SH-SY5Y (cell line): ENCODE measurements around the gene PIGO.
A peak's percentile ranks its signal among the peaks of the same experiment; 100 is the strongest.

Experiments
- GATA2 ChIP-seq: IDR thresholded peaks from 2 replicates; pipeline ENCODE4 v1.6.1; 2011; ENCODE audit warnings: mild to moderate bottlenecking, low read depth, low read length
- GATA3 ChIP-seq: IDR thresholded peaks from 2 replicates; pipeline ENCODE4 v1.6.1; 2011; ENCODE audit warnings: low read depth, mild to moderate bottlenecking, low read length, moderate library complexity

PIGO gene

GRCh38 chr9:35111001-35111933 lies 14.9 kb upstream of the PIGO start:
- TF ChIP-seq GATA3: no peak
- TF ChIP-seq GATA2: no peak

- TF ChIP-seq GATA3 (no peak), GATA2 (no peak)
Measured at GRCh38 chr9:35110327-35110761, 14.0 kb upstream of the PIGO start.

GRCh38 chr9:35108946-35109575 lies 12.7 kb upstream of the PIGO start:
- TF ChIP-seq GATA2 (no peak), GATA3 (no peak)

- TF ChIP-seq GATA3 (no peak), GATA2 (no peak)
Measured at GRCh38 chr9:35108461-35108860, 12.1 kb upstream of the PIGO start.

- TF ChIP-seq GATA3: no peak
- no peak for TF ChIP-seq GATA2
Measured at GRCh38 chr9:35107297-35108290, 11.2 kb upstream of the PIGO start.

- TF ChIP-seq GATA2 (no peak), GATA3 (no peak)
Measured at GRCh38 chr9:35106343-35106730, 9.9 kb upstream of the PIGO start.

- TF ChIP-seq GATA3 (no peak), GATA2 (no peak)
Measured at GRCh38 chr9:35105571-35106342, 9.4 kb upstream of the PIGO start.

- no peak for TF ChIP-seq GATA3
- no peak for TF ChIP-seq GATA2
Measured at GRCh38 chr9:35105126-35105525, 8.7 kb upstream of the PIGO start.

GRCh38 chr9:35104586-35104985 lies 8.2 kb upstream of the PIGO start:
- TF ChIP-seq GATA3 (no peak), GATA2 (no peak)

GRCh38 chr9:35103660-35104191 lies 7.3 kb upstream of the PIGO start:
- TF ChIP-seq GATA3: no peak
- TF ChIP-seq GATA2: no peak

GRCh38 chr9:35102769-35103659 lies 6.6 kb upstream of the PIGO start, which contains the start of gene STOML2:
TSS of gene STOML2 (minus strand) at chr9:35103131. CDS start at chr9:35103094, 37 bp downstream.
- TF ChIP-seq GATA3 (no peak), GATA2 (peak; percentile 45)

GRCh38 chr9:35102465-35102768 lies 6.0 kb upstream of the PIGO start:
- TF ChIP-seq GATA2 (no peak), GATA3 (no peak)
